ENCODE data around the gene EXOC2.
"Not testable (repeated sequence)": the region's sequence is repeated elsewhere in the genome, so short reads cannot be mapped to it uniquely, and the experiment has no call there.

EXOC2 gene

DNA sequence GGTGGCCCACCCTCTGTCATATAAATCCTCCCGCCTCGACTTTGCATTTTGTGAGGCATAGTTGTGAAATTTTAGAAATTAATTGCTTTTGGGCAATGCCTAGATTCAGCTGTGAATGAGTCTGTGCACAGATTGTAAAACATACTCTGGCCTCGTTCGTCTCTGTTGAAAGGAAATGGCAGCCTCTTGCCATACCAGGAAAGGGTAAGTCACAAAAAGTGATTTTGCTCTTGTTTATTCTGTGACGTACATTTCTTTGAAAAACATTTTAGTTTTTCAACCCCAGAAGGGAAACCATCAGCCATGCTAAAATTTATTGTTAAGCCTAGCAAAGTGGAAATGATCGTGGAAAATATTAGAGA is 15.3 kb upstream of the EXOC2 start:
- no peak for DNase-seq

DNA sequence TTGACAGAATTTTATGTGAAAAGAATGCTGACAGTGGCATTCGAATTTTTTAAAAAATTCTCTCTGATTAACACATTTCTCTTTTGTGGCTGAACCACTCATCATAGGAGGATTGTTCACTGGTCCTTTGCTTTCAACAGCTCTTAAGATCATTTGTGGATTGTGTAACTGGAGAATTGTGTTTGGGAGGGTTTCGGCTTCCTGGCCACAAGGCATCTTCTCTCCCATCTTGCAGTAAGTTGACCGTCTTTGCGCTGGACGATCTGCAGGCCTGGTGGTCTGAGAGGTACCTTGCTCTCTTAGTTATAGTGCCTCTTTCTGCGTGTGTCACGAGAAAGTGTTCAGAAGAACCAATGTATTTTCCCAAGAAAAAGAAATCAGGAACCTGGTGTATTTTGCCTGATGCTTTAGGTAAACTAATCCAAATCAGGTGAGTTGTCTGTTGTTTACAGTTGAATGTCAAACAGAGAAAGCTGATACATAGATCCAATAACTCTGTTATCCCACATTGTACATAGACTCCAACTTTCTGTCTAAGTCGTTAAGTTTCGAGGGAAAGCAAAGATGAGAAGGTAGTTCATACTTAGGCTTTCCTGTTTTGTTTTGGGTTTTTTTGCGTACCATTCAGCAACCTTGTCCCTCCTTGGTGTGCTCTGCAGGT is 14.8 kb upstream of the EXOC2 start:
- no peak for DNase-seq

DNA sequence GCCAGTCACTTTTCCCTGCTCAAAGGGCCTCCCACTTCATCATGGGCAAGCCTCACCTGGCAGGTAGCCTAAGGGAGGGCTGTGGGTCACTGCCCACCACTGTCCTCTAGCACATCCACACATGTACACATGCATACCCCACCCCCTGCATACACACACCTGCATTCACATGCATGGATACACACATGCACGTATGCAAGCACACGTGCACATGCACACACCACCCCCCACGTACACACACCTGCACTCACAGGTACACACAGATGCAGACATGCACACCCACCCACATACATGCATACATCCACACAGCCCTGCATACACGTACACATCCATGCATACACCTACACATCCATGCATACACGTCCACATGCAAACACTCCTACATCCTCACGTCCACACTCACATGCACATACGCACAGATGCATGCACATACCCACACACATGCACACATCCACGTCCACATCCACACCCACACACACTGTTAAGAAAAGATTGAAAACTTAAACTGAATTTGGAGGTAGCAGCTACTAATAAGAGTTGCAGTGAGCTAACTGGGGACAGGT is 14.0 kb upstream of the EXOC2 start:
- no peak for DNase-seq

DNA sequence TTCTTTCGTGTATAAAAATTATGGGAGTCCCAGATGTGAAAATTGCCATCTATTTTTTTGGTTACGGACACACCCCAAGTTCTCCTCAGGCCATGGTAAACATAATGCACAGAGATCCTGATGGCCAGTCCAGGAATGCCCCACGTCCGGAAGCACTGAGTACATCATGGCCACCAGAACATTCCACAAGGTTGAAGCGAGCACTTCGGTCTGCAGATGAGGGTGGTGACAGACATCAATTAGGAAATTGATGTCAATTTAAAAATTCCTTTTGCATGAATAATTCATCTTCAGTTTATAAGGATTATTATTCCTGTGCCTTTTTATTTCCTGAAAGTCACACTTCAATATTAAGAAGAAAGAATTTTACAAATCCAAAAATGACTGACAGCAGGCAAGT is 13.2 kb upstream of the EXOC2 start:
- DNase-seq, result no peak

DNA sequence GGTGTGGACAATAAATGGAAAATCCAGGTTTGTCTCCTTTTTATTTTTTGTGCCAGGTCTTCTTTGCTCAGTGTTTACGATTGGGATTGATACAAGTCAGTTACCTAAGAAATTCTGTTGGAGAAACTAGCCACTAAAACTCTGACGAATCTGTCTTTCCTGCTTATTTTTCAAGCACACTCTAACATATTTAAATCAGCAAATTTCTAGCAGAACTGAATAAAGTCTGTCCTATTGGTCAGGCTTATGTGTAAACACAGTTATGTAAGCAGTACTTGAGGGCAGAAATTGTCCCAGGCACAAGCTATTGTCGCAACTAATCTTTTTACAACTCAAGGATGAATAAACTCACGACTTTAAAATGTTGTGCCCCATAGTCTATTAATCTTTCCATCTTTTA is 12.1 kb upstream of the EXOC2 start:
- no peak for DNase-seq

DNA sequence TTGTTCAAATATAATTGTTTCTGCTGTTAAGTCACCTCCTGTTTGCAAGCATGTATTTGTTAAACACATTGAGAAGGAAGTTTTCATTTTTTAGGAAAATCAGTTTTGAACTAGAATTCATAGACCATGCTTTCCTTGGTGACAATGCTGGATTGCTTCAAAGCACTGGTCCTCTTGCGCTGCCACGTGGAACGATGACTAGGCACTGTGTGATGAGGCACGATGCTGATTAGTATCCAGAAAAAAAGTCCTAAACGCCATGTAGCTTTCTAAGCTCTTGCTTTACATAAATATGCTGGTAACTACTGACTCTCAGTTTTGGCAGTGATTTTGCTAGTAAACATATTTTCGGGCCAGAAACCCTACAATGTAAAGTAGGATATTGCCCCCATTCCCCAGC is 11.1 kb upstream of the EXOC2 start:
- no peak for DNase-seq

DNA sequence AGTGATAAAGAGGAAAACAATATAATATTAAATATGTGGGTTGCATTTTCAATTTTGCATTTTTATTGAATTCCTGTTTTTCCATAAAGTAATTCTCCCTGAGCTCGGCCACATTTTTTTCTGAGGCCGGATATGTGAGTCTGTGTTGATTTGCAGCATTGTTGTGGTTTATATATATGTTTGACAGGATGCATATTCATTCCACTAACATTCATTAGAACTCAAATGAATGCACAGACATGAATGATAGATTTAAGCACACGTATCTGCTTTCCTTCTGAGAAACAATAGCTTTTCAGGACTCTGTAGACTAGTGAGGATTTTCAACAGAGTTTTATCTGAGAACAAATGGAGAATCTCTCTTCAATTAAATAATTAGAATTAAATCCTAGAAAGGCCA is 10.6 kb upstream of the EXOC2 start:
- no peak for DNase-seq

DNA sequence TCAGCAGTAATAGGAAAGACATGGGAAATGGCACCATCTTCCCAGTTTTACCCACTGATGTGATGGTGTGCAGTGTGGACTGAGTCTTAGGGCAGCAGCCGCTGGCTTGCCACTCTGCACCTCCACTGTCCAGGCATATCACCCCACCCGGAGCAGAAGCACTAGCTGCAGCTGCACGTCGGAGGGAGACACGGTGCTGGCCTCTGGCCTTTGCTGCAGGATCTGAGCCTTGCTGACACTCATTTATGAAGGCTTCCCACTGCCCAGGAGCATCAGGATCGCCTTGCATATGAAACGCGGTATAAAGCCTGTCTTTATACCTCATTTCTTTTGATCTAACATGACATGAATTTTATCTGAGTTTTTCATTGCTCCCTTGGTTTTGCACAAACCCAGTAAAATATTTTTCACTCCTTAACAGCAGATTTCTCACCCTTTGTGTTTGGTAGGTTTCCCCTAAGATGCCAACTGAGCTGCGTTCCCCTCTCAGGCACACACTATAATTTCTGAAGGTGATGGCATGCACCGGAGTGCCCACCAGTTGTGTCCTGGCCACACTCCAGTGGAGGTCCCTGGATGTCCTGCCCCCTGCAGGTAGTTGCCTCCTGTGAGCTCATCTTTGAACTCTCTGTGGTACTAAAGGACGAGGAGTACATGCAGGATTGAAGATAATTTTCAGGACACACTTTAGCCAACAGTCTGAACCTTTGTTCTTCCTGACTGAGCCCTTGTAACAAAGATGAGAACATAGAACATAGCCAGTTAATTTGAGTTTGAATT is 9.0 kb upstream of the EXOC2 start:
- DNase-seq, result peak; percentile 14

DNA sequence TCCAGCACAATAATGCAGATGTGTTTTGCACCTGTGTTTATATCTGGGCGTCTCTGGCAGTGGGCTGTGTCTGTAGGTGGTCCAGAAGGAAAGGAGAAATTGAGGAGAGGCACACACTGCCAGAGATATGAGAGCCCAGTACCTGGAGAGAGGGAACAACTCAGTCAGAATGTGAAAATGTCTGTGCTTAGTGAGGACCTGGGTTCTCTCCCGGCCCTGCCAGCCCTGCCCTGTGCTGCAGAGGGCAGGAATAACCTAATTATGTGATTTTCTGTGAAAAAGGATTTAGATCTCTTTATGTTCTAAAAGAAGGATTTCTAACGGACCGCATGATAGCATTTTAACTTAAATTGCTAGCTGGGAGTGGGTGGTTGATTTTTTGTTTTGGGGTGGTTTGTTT is 8.3 kb upstream of the EXOC2 start:
- DNase-seq, result no peak

DNA sequence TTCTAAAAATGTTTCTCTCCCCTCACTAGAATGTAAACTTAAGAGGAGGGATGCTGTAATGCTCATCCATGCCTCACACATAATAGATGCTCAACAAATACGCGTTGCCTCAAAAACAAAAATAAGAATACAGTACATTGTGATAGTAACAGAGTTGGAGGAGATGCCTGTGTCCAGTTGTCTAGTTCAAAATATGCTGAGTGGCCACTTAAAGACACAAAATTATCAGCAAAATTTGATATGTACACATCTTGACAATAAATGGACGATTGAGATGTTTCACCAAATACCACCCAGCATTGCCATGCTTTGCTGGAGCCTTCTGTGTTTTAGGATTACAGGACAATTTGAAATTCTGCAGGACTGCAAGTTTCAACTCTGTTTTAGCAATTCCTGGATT is 7.6 kb upstream of the EXOC2 start:
- DNase-seq, result no peak

DNA sequence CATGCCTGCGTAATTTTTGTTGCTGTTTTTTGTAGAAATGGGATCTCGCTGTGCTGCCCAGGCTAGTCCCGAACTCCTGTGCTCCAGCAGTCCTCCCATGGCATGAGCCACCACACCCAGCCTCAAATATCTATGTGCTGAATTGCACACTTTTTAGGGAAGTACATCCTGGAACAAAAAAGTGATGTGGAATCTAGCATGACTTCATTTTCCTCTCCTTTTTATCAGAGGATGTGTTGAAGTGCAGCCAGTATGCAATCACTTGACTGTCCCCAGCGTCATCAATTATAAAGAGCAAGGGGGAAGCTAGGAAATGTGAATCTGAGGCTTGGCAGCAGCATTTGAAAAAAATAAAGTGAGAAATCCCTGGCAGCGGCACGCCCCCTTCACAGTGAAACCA is 6.4 kb upstream of the EXOC2 start:
- peak; percentile 33 for DNase-seq

DNA sequence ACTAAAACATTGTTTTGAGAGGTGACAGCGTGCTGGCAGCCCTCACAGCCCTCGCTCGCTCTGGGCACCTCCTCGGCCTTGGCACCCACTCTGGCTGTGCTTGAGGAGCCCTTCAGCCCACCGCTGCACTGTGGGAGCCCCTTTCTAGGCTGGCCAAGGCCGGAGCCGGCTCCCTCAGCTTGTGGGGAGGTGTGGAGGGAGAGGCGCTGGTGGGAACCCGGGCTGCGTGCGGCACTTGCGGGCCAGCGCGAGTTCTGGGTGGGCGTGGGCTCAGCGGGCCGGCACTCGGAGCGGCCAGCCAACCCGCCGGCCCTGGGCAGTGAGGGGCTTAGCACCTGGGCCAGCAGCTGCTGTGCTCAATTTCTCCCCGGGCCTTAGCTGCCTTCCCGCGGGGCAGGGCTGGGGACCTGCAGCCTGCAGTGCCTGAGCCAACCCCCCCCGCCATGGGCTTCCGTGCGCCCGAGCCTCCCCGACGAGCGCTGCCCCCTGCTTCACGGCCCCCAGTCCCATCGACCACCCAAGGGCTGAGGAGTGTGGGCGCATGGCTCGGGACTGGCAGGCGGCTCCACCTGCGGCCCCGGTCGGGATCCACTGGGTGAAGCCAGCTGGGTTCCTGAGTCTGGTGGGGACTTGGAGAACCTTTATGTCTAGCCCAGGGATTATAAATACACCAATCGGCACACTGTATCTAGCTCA is 1.6 kb upstream of the EXOC2 start:
- DNase-seq, result not testable (repeated sequence)

DNA sequence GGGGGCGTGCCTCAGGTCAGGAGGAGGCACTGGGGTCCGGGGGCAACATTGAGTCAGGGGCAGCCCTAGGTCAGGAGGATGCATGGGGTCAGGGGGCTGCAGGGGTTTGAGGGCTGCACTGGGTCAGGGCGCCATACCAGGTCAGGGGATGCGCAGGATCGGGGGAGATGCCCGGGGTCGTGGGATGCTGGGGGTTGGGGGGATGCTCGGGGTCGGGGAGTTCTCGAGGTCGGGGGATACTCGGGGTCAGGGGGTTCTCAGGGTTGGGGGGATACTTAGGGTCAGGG is 727 bp upstream of the EXOC2 start:
- DNase-seq, result no peak

DNA sequence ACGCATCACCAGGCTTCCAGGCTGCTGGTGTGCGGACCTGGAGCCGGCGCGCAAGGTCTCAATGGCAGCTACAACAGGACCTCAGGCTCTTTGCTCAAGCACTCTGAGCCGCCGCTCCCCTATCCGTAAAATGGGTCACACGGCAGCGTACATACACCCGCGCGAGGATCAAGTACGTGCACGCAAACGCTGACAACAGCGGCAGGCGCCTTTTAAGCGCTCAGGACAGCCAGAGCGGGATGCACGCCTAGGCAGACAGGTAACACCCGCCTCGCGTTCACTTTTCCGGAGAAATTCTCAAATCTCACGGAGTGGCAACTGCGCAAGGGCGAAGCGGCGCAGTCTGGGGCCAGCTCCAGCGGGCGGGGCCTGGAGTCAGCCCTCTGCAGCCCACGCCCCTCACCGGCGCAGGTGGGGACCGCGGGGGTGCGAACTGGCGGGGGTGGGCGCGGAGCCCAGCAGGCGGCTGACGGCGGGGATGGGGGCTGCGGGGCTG is 535 bp downstream of the EXOC2 start:
- peak; percentile 46 for DNase-seq

DNA sequence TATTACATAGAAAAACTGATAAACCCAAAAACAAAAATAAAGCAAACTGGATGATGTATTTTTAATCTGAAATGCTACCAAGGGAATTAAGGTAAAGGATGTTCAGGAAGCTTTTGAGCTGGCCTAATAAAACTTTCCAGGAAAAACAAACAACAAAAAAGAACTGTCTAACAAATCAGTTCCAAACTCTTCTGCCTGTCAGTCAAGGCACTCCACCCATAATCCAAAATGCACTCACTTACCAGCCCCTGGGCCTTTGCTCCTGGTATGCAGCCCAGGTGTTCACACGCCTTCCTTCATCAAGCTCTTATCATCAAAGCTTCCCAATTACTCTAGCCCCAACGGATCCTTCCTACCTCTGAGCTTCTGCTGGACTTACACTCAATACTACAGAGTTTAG is 3.7 kb downstream of the EXOC2 start:
- no peak for DNase-seq

DNA sequence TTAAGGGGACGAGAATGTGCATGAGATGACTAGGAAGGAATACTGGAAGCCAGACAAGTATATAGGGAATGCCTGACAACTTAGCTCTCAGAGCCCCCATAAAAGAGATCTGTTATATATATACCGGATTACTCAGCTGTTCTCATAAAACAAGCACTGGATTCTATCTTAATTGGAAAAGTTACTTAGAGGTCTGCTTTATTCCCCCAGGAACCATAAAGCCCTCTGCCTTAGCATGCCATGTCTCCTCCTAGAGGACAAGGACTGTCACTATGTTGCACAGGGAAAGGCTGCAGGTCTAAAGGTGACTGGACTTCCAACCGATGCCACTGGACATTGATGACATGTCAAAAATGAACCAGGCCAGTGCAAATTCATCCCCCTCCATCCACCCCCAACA is 6.4 kb downstream of the EXOC2 start:
- DNase-seq, result no peak

DNA sequence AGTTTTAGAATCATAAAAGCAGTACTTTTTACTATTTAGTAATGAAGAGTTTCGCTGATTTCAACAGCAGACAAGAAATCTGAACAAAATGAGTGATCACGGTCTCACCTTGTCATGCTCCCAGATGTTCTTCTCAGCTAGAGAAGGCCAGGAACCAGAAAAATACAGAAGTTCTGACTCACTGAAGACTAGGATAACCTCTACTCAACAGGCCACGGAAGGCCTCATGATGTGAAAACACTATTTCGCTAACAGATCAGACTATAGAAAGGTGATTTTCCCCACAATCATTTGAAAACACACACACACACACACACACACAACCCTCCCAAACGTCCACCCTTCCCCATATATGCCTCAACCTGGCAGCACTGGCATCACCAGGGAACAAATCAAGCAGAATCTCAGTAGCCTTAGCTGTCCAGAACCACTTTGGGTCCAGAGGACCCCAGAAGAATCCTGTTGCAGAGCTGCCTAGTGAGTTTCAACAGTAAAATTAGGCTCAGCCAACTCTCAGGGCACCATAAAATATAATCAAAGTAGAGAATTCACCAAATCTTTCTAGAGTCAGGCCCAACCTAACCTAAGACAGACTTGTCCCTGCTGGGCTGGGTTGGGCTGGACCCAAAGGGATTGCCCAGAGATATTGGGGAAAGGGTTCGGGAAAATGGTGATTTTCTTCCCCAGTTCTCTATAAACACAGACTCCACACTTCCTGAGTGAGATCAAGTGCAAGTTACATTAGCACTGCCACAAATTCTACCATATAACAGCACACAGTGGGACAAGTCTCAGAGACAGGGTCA is 7.9 kb downstream of the EXOC2 start:
- no peak for DNase-seq

DNA sequence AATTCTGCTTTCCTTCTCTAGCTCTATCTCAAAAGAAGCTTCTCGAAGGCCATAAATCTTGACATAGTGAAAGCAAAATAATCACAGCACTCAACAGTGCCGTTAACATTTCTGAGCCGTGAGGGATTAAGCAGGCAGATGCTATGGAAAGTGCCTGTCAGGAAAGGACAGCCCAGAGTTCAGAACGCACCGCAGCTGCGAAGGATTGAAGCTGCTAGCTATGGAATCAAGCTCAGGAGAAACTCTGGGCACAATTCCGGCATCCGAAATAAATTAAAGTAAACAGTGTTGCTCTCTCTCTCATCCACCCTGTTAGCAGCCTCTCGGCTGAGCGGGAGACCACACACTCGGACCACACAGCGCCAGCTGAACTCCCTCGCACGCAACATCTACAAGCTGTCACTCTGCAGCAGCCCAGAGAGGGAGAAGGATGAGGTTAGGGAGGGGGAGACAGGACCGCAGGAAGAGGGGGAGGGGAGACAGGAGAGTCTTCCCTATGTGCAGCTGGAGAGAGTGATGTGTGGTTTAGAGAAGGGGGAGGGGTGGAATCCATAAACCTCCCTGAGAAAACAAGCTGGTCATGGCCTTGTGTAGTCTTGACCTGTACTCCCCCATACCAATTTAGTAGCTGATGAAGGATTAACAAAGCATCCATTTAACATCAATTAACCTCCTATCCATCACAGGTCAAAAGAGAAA is 9.0 kb downstream of the EXOC2 start:
- DNase-seq, result peak; percentile 89

DNA sequence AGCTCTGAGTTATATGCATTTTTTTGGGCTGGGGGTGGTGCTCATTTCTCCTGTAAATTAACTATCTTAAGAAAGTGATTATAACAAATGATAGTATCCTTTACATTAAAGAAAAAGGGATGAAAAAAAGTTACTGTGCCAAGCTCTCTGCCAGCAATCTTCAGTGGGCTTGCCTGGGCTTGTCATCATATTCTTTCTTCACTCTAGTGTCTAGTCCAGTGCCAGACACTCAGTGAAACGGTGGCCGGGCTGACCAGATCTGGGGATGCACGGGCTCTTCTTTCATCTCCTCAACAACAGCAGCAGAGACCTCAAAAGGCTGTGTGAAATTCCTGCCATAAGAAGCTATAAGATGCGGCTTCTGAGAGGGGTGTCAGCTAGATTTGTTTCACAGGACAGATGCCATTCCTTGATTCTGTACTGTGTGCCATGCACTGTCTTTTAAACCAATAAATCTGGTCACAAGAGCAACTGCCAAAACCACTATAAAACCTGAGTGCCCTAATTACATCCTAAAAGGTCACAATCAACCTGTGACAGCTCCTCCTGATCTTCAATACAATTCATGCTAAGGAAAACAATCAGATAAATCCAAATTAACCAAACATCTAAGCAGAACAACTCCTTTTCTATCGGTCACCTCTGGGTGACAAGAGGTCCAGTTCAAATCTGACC is 12.1 kb downstream of the EXOC2 start:
- DNase-seq, result no peak

DNA sequence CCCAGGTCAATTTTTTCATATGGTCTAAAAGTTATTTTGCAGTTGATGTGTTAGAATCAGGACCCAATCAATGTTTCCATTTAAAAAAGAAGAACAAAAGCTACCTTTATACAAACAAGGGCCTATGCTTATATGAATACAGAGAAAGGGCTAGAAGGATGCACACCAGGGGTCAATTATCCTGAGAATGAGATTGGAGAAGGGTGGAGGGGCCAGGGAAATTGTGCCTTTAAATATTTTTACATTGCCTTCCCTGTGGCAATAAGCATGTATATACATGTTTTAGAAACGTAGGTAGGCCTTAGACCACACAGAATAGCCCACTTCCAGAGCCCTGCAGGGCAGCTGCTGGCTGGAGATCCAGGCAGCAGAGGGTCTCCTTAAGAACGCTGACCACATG is 12.7 kb downstream of the EXOC2 start:
- no peak for DNase-seq

DNA sequence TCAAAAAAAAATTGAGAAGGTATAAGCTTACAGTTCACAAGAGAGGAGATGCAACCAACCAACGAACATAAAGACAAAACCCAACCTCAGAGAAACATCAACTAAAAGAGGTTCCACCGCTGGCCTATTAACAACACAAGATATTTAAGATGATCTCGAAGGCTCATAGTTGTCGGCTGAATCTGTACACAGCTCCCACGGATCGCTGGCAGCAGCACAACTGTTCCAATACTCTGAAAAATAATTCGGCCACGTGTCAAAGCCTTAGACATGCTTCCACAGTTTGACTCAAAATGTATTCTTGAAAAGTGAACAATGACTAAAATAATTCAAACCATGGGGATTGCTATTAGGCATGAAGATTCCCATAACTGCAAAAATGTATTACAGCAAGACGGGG is 13.7 kb downstream of the EXOC2 start:
- no peak for DNase-seq

DNA sequence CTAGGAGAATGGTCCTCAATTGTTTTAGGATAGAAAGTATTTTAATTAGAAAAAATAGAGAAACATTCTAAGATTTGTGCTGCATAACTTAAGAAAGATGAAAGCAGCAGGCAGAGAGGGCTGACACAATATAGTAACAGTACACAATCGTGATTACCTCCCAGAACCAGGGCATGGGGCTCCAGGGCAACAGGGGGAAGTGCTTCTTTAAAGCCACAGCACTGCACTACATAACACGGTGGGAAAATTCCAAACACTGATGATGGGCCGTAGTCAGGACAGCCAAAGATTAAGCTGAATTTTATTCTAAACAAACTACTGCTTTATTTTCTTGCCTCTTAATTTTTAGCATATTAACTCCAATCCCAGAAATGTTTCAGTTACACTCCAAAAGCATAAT is 14.4 kb downstream of the EXOC2 start:
- no peak for DNase-seq

Data from NCI-H2227 treated with DMSO at 0.1 percent for 48 hours (cell line).